K562 (cell line): Measurements from ENCODE around the gene ETHE1. TPM values are rescaled to one million over a fixed set of nuclear protein-coding genes. Genes with fewer than 3 reads are reported as not detected.
A peak's percentile ranks its signal among the peaks of the same experiment; 100 is the strongest.

Experiments
- CTCFL ChIP-seq: IDR thresholded peaks from 2 replicates; pipeline ENCODE4 v1.6.1; 2011; ENCODE audit warnings: borderline replicate concordance, low read depth, mild to moderate bottlenecking, moderate library complexity, low read length; ENCODE audit not compliant: insufficient read depth, poor library complexity, severe bottlenecking
- ERF ChIP-seq: fragments of 450-650 bp; formaldehyde crosslinking; IDR thresholded peaks from 2 replicates; pipeline ENCODE4 v1.4.0; 2020; ENCODE audit warnings: mild to moderate bottlenecking, mixed read lengths
- FOXK1 ChIP-seq: sonication (generic); formaldehyde crosslinking; IDR thresholded peaks from 2 replicates; pipeline ENCODE4 v1.8.0; 2022; ENCODE audit warnings: missing genetic modification reagents, mild to moderate bottlenecking, borderline replicate concordance
- NFIC ChIP-seq: fragments of 450-650 bp; IDR thresholded peaks from 2 replicates; pipeline ENCODE4 v1.6.1; 2017; ENCODE audit warnings: mild to moderate bottlenecking, inconsistent platforms
- NFYB ChIP-seq: IDR thresholded peaks from 2 replicates; pipeline ENCODE4 v1.6.1; 2011; ENCODE audit warnings: mild to moderate bottlenecking, moderate library complexity; ENCODE audit not compliant: insufficient read length; ENCODE audit errors: extremely low read depth
- PATZ1 ChIP-seq: fragments of 250-450 bp; sonication (Bioruptor Pico); IDR thresholded peaks from 2 replicates; pipeline ENCODE4 v1.5.0; 2020; ENCODE audit warnings: mild to moderate bottlenecking, borderline replicate concordance
- RHOXF2B ChIP-seq: fragments of 250-450 bp; sonication (Bioruptor Pico); conservative IDR thresholded peaks from 2 replicates; pipeline ENCODE4 v1.5.1; 2021
- UBTF ChIP-seq, 2 experiments: IDR thresholded peaks; 2 replicates each; pipeline ENCODE4 v1.6.1; 2012; ENCODE audit warnings: improper control_type of control experiment in 2 of 2, low read depth in 2 of 2, low read length in 2 of 2, borderline replicate concordance in 1 of 2
- YY1 ChIP-seq, 3 experiments: IDR thresholded peaks; 2 replicates each; pipeline ENCODE4 v1.6.1; 2011; ENCODE audit warnings: low read length in 2 of 3, mild to moderate bottlenecking in 2 of 3, moderate library complexity in 2 of 3, borderline replicate concordance in 1 of 3, control low read depth in 1 of 3, low read depth in 1 of 3; ENCODE audit not compliant: insufficient read depth in 3 of 3, insufficient replicate concordance in 2 of 3, control insufficient read depth in 1 of 3, insufficient read length in 1 of 3; ENCODE audit errors: extremely low read depth in 1 of 3
- ZHX1 ChIP-seq: fragments of 150-350 bp; conservative IDR thresholded peaks from 2 replicates; pipeline ENCODE4 v1.6.1; 2014; ENCODE audit warnings: low read length
- ZNF224 ChIP-seq: sonication (generic); formaldehyde crosslinking; IDR thresholded peaks from 2 replicates; pipeline ENCODE4 v1.8.0; 2022; ENCODE audit warnings: mild to moderate bottlenecking, missing genetic modification reagents
- ZNF311 ChIP-seq: fragments of 250-450 bp; sonication (Bioruptor Pico); IDR thresholded peaks from 2 replicates; pipeline ENCODE4 v1.4.0; 2020; ENCODE audit warnings: mild to moderate bottlenecking, moderate library complexity
- ZNF740 ChIP-seq, 3 experiments: fragments of 200-800 bp in 1 of 3; sonication (Bioruptor generic) in 1 of 3; sonication (generic) in 1 of 3; formaldehyde crosslinking in 1 of 3; IDR thresholded peaks; 2 replicates each; pipeline versions ENCODE4 v1.6.1 to v1.8.0; 2016 to 2022; ENCODE audit warnings: mild to moderate bottlenecking in 2 of 3, missing compliant biosample characterization in 2 of 3, missing genetic modification characterization in 2 of 3, missing genetic modification reagents in 1 of 3
- polyA plus RNA-seq, 8 experiments: library from polyadenylated mRNA; depleted of rRNA in 4 of 8; stranded (reverse) in 5 of 8; unstranded in 3 of 8; fragments of >200 nt; fragmentation: Nextera tagmentation in 2 of 8; fragmentation: Illumina TruSeq in 1 of 8; extraction: Ambion mirVana in 2 of 8; extraction: Trizol in 1 of 8; gene quantifications; 2 replicates each; pipeline versions ENCODE4 v1.2.1 to v1.2.3, GENCODE V29; 2011 to 2014; ENCODE audit warnings: inconsistent platforms in 1 of 8, missing spikeins in 1 of 8
- total RNA-seq, 7 experiments: library from RNA; depleted of rRNA in 6 of 7; stranded (reverse); fragments of >200 nt in 6 of 7; fragmentation: Illumina TruSeq in 2 of 7; extraction: Trizol in 2 of 7; gene quantifications; 2 replicates each; pipeline versions ENCODE4 v1.2.1 to v1.2.3, GENCODE V29; 2011 to 2021; ENCODE audit warnings: low replicate concordance in 1 of 7

The ETHE1 gene
- total and polyA plus RNA-seq, 9 of the 15 experiments (the other 6 are each of a cell fraction or from before 2014, with no cell fraction given) = 2.9 to 21.0 (median 10.2) TPM

GRCh38 chr19:43503501-43504425, 23.2 kb downstream of the ETHE1 start (continued):
- TF ChIP-seq PATZ1 (no peak), YY1 (IDR thresholded peaks at IDR 0.05; ENCODE audit: borderline replicate concordance in 1 of 3, control insufficient read depth in 1 of 3, extremely low read depth in 1 of 3, insufficient read depth in 3 of 3, insufficient read length in 1 of 3, insufficient replicate concordance in 2 of 3, low read depth in 1 of 3, low read length in 2 of 3) (peak; percentile 16 to 73 (median 32)), ZNF224 (CRISPR knock-in tag) (no peak), CTCFL (no peak), RHOXF2B (no peak), NFYB (no peak), ZHX1 (no peak), NFIC (peak; percentile 27; the same call in 1 of the 2 replicates), UBTF (IDR thresholded peaks at IDR 0.05; ENCODE audit: borderline replicate concordance in 1 of 2, low read depth in 2 of 2, low read length in 2 of 2) (peak in 1 of 2 experiments; percentile 26; a peak in 2 of 4 replicates), ERF (CRISPR knock-in tag) (no peak), FOXK1 (0 out of 2 replicates have a peak, but pooled peaks have one; percentile 36), ZNF740 (CRISPR knock-in tag; IDR thresholded peaks at IDR 0.05) (peak; percentile 90), ZNF740 (tag; IDR thresholded peaks at IDR 0.05) (peak in 1 of 2 experiments; percentile 88; a peak in 2 of 4 replicates), ZNF311 (CRISPR knock-in tag) (no peak)
